PFSK-1 (cell line): Measurements from ENCODE around the gene RINT1.

Experiments
- POLR2AphosphoS5 ChIP-seq: IDR thresholded peaks from 2 replicates; pipeline ENCODE4 v1.6.1; 2012; ENCODE audit warnings: low read depth, mild to moderate bottlenecking, control low read depth, low read length, moderate library complexity
- TAF1 ChIP-seq: IDR thresholded peaks from 2 replicates; pipeline ENCODE4 v1.6.1; 2012; ENCODE audit warnings: low read length, control low read depth, borderline replicate concordance; ENCODE audit not compliant: insufficient read depth
- TF ChIP-seq, protein P1 (sequence below), 2 experiments: IDR thresholded peaks; 2 replicates each; pipeline versions ENCODE4 v1.6.1 to v1.8.0; 2011 to 2012; ENCODE audit warnings: low read depth in 2 of 2, low read length in 2 of 2, control low read depth in 1 of 2, inconsistent platforms in 1 of 2, mild to moderate bottlenecking in 1 of 2, moderate library complexity in 1 of 2; ENCODE audit not compliant: insufficient read depth in 1 of 2

DNA sequence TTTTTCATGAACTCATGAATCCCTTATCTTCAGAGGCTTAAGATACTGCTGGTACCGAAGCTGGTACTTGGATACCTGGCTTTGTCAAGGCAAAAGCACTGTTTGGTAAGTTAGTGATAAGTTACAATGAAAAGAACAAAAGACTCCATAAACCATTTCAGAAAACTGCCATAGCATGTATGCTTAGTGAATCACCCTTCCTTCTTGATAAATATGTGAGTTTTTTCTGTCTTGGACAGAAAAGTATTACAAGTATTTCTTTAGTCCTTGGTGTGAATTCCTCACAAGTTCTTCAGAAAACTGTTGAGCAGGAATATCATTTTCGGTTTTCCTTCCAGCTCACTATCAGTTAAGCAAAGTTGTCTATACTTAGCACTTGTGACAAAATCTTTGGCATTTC, 35.5 kb upstream of the RINT1 start:
- TF ChIP-seq POLR2AphosphoS5 = no peak
- TF ChIP-seq, protein P1, sequence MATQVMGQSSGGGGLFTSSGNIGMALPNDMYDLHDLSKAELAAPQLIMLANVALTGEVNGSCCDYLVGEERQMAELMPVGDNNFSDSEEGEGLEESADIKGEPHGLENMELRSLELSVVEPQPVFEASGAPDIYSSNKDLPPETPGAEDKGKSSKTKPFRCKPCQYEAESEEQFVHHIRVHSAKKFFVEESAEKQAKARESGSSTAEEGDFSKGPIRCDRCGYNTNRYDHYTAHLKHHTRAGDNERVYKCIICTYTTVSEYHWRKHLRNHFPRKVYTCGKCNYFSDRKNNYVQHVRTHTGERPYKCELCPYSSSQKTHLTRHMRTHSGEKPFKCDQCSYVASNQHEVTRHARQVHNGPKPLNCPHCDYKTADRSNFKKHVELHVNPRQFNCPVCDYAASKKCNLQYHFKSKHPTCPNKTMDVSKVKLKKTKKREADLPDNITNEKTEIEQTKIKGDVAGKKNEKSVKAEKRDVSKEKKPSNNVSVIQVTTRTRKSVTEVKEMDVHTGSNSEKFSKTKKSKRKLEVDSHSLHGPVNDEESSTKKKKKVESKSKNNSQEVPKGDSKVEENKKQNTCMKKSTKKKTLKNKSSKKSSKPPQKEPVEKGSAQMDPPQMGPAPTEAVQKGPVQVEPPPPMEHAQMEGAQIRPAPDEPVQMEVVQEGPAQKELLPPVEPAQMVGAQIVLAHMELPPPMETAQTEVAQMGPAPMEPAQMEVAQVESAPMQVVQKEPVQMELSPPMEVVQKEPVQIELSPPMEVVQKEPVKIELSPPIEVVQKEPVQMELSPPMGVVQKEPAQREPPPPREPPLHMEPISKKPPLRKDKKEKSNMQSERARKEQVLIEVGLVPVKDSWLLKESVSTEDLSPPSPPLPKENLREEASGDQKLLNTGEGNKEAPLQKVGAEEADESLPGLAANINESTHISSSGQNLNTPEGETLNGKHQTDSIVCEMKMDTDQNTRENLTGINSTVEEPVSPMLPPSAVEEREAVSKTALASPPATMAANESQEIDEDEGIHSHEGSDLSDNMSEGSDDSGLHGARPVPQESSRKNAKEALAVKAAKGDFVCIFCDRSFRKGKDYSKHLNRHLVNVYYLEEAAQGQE (IDR thresholded peaks at IDR 0.05; ENCODE audit: insufficient read depth in 1 of 2, low read depth in 2 of 2, low read length in 2 of 2) = no peak
- no peak for TF ChIP-seq TAF1
